Spleen (tissue), 11 donors: ENCODE measurements around the gene PPP3CA. TPM values are rescaled to one million over a fixed set of nuclear protein-coding genes. Genes with fewer than 3 reads are reported as not detected.

ENCODE experiments used
- DNase-seq: peaks from one replicate; pipeline ENCODE4 v3.0.0-alpha.2; 2020
- H3K27ac ChIP-seq, 8 donors: fragments of 200-600 bp; sonication (generic) in 7 of 8; 1 replicate in 4 of 8; 2 replicates in 4 of 8; pipeline versions ENCODE4 v1.5.0 to v1.8.0; 2016 to 2021; ENCODE audit warnings: inconsistent platforms in 4 of 8, mild to moderate bottlenecking in 4 of 8, moderate library complexity in 1 of 8
- H3K27me3 ChIP-seq, 7 donors: fragments of 200-600 bp; sonication (generic) in 6 of 7; replicated peaks in 1 of 7; 1 replicate in 4 of 7; 2 replicates in 3 of 7; pipeline versions ENCODE4 v1.5.0 to v1.8.0; 2016 to 2021; ENCODE audit warnings: inconsistent platforms in 3 of 7, mild to moderate bottlenecking in 1 of 7
- H3K36me3 ChIP-seq, 6 donors: fragments of 200-600 bp; sonication (generic) in 5 of 6; 1 replicate in 4 of 6; 2 replicates in 2 of 6; pipeline versions ENCODE4 v1.5.0 to v1.8.0; 2016 to 2021; ENCODE audit warnings: inconsistent platforms in 2 of 6
- H3K4me1 ChIP-seq, 6 donors: fragments of 200-600 bp; sonication (generic) in 5 of 6; 1 replicate in 3 of 6; 2 replicates in 3 of 6; pipeline versions ENCODE4 v1.5.0 to v1.8.0; 2016 to 2021; ENCODE audit warnings: inconsistent platforms in 3 of 6
- H3K4me3 ChIP-seq, 8 donors: fragments of 200-600 bp; sonication (generic) in 7 of 8; 1 replicate in 4 of 8; 2 replicates in 4 of 8; pipeline versions ENCODE4 v1.5.0 to v1.8.0; 2016 to 2021; ENCODE audit warnings: inconsistent platforms in 4 of 8, mild to moderate bottlenecking in 4 of 8, moderate library complexity in 2 of 8
- H3K9me3 ChIP-seq, 8 donors: fragments of 200-600 bp; sonication (generic) in 7 of 8; 1 replicate in 4 of 8; 2 replicates in 4 of 8; pipeline versions ENCODE4 v1.5.0 to v1.8.0; 2016 to 2021; ENCODE audit warnings: inconsistent platforms in 4 of 8
- CTCF ChIP-seq, 11 experiments: fragments of 200-600 bp in 7 of 11; fragments of 450-650 bp in 4 of 11; sonication (generic) in 4 of 11; IDR thresholded peaks in 8 of 11; conservative IDR thresholded peaks in 3 of 11; 1 replicate in 7 of 11; 2 replicates in 4 of 11; pipeline versions ENCODE4 v1.4.0 to v1.8.0; 2016 to 2021; ENCODE audit warnings: antibody characterized with exemption in 11 of 11, inconsistent platforms in 4 of 11, mild to moderate bottlenecking in 1 of 11
- POLR2A ChIP-seq, 3 donors: fragments of 450-650 bp; IDR thresholded peaks; one replicate each; pipeline ENCODE4 v1.5.1; 2017; ENCODE audit warnings: antibody characterized with exemption in 3 of 3, mild to moderate bottlenecking in 1 of 3
- POLR2AphosphoS5 ChIP-seq, 3 donors: sonication (generic); formaldehyde crosslinking; IDR thresholded peaks; one replicate each; pipeline ENCODE4 v1.5.1; 2017; ENCODE audit warnings: antibody characterized with exemption in 3 of 3
- WGBS, 5 donors: extraction: QIAGEN DNeasy Blood & Tissue Kit in 3 of 5; methylation state at CpG; one replicate each; pipeline versions ENCODE4 v1.1.5 to v1.1.7; 2013 to 2018; 5-methylcytosine and 5-hydroxymethylcytosine counted together
- intact Hi-C: fragments of 100-400 bp; cut with DNase I; formaldehyde crosslinking; loops from one replicate; pipeline ENCODE4 v1.15.0; 2023; ENCODE audit warnings: low total_unique reads
- polyA plus RNA-seq, 3 donors: library from polyadenylated mRNA; stranded (reverse); fragments of 200-250 nt; gene quantifications; one replicate each; pipeline ENCODE4 v1.2.1, GENCODE V29; 2013
- total RNA-seq, 7 donors: library from RNA; depleted of rRNA in 3 of 7; stranded (reverse); fragments of >200 nt in 3 of 7; fragmentation: NEBNext Ultra II Directional in 4 of 7; extraction: Animal tissue kit (Norgen Biotek cat#: 25700) in 4 of 7; gene quantifications; one replicate each; pipeline versions ENCODE4 v1.1.0 to v1.2.1, GENCODE V29; 2016 to 2021
- donor health status: healthy with polysubstance abuse.
- donor health status: DM: no; HTN: no; CAD: no; lungs with moderate emphysema.
- donor health status: DM: no; HTN: no; CAD: no.
- donor health status: Bipolar disorder and iron deficiency.
- donor health status: healthy.
- donor health status: DM: no; HTN: no; CAD: no.
- donor health status: DM: yes; HTN: yes; CAD: no.

Gene PPP3CA
- total and polyA plus RNA-seq, 10 donors = 15.5 to 50.0 (median 39.6) TPM

- DNase-seq = no peak
- 83 to 94% (median 89%) methylated on average over 1 of the region's 1 CpG for WGBS, 5 donors
- Histone ChIP-seq H3K9me3 (no peaks in the 10 kb centered on the region), H3K4me3 (no peak overlapping the region), H3K27me3 (no peaks in the 10 kb centered on the region), H3K36me3 (no peaks in the 10 kb centered on the region), H3K27ac (no peak overlapping the region), H3K4me1 (peaks cover 18 to 80% (median 54%) of the 10 kb centered on the region in 6 donors)
- intact Hi-C loops = no loop called here
- TF ChIP-seq POLR2A (IDR thresholded peaks at IDR 0.05) = no peak
- TF ChIP-seq POLR2AphosphoS5 (IDR thresholded peaks at IDR 0.05) = no peak
- no peak for TF ChIP-seq CTCF (IDR thresholded peaks at IDR 0.05 in 8 of 11, conservative IDR thresholded peaks at IDR 0.05 in 3 of 11)
Measured at GRCh38 chr4:101326576-101326975, 20.8 kb downstream of the PPP3CA start.

GRCh38 chr4:101322743-101323142 lies 24.6 kb downstream of the PPP3CA start:
- 100% methylated on average over 1 of the region's 1 CpG for WGBS, 5 donors
- Histone ChIP-seq H3K9me3 (no peaks in the 10 kb centered on the region), H3K27ac (no peak overlapping the region), H3K27me3 (no peaks in the 10 kb centered on the region), H3K4me3 (no peak overlapping the region), H3K4me1 (peaks cover 10 to 55% (median 31%) of the 10 kb centered on the region in 6 donors), H3K36me3 (no peaks in the 10 kb centered on the region)
- intact Hi-C loops = no loop called here
- DNase-seq = no peak
- no peak for TF ChIP-seq CTCF (IDR thresholded peaks at IDR 0.05 in 8 of 11, conservative IDR thresholded peaks at IDR 0.05 in 3 of 11)
- TF ChIP-seq POLR2A (IDR thresholded peaks at IDR 0.05) = no peak
- TF ChIP-seq POLR2AphosphoS5 (IDR thresholded peaks at IDR 0.05) = no peak

- no peaks in the 10 kb centered on the region for H3K9me3 ChIP-seq
- H3K27me3 ChIP-seq = no peaks in the 10 kb centered on the region
- peak overlapping the region in 1 of 8 donors; percentile 19 for H3K27ac ChIP-seq
- WGBS, 5 donors = 76 to 83% (median 79%) methylated on average over 4 of the region's 4 CpGs
- H3K4me3 ChIP-seq = no peak overlapping the region
- H3K4me1 ChIP-seq = peaks cover 0 to 48% (median 20%) of the 10 kb centered on the region in 6 donors
- no peak for TF ChIP-seq POLR2AphosphoS5 (IDR thresholded peaks at IDR 0.05)
- TF ChIP-seq POLR2A (IDR thresholded peaks at IDR 0.05) = no peak
- no peak for TF ChIP-seq CTCF (IDR thresholded peaks at IDR 0.05 in 8 of 11, conservative IDR thresholded peaks at IDR 0.05 in 3 of 11)
- H3K36me3 ChIP-seq = no peaks in the 10 kb centered on the region
- no peak for DNase-seq
- intact Hi-C loops = no loop called here
Measured at GRCh38 chr4:101321481-101322042, 25.8 kb downstream of the PPP3CA start.

- TF ChIP-seq POLR2AphosphoS5 (IDR thresholded peaks at IDR 0.05) = no peak
- no peak for TF ChIP-seq CTCF (IDR thresholded peaks at IDR 0.05 in 8 of 11, conservative IDR thresholded peaks at IDR 0.05 in 3 of 11)
- no peak for TF ChIP-seq POLR2A (IDR thresholded peaks at IDR 0.05)
- no peak overlapping the region for H3K4me3 ChIP-seq
- 89 to 98% (median 95%) methylated on average over 3 of the region's 3 CpGs for WGBS, 5 donors
- peaks cover 0 to 29% (median 0%) of the 10 kb centered on the region in 6 donors for H3K4me1 ChIP-seq
- H3K27ac ChIP-seq = no peak overlapping the region
- intact Hi-C loops = no loop called here
- H3K9me3 ChIP-seq = peaks cover 0 to 13% (median 7%) of the 10 kb centered on the region in 8 donors
- DNase-seq = no peak
- H3K36me3 ChIP-seq = peaks cover 0 to 5% (median 0%) of the 10 kb centered on the region in 6 donors
- no peaks in the 10 kb centered on the region for H3K27me3 ChIP-seq
Measured at GRCh38 chr4:101315786-101316185, 31.5 kb downstream of the PPP3CA start.
